ENCODE measurements around the gene MRAP.

- TF ChIP-seq POLR2A (IDR thresholded peaks at IDR 0.05) (no peak), CTCF (IDR thresholded peaks at IDR 0.05) (no peak)
Measured at GRCh38 chr21:32333953-32334673, 35.5 kb downstream of the MRAP start.

Measured in adrenal gland (tissue), 5 donors.